ENCODE data around the gene GRIK2.

Gene GRIK2

DNA sequence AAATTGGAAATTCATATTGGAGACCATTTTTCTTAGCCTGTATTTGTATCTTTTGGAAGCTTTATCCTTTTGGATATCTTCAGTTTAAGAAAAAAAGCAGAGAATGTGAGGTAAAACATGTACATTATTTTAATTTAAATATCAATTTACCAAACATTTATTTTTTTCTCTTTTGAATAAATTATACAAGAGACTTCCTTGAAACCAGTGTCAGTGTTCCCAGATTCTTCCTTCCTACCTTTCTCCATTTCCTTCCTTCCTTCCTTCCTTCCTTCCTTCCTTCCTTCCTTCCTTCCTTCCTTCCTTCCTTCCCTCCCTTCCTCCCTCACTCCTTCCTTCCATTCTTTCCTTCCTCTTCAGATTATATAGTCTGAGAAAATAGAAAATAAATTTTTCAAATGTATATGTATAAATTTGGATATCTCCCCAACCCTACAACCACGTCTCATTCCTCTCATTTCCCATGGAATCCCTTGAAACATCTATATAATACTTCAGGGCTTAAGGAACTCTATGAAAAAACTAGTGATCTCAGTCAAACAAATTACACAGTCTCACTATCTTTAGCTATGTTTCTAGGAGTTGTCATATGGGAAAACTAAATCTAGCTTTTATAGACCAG lies 528.4 kb downstream of the GRIK2 start:
- DNase-seq: no peak

- peak; percentile 39 for DNase-seq
Measured at GRCh38 chr6:101926149-101926925, 532.8 kb downstream of the GRIK2 start.

GRCh38 chr6:101931766-101932165 lies 538.3 kb downstream of the GRIK2 start:
- no peak for DNase-seq

DNA sequence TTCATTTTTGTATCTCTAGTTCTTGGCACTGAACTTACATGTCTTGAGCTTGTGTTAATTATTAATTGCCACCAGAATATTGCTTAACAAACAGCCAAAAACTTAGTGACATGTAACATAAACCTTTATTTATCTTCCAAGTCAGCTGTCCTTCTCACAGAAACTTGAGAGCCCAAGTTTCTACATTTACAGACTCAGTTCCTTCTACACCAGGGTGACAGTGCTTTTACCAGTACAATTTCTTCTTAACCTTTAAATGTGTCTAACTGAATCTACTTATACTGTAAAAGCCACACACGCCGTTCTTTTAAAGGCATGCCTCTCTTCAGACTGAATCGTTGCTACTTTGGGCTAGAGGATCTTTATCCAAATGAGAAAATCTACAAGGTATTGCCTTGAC lies 539.2 kb downstream of the GRIK2 start:
- no peak for DNase-seq

- peak; percentile 61 for DNase-seq
Measured at GRCh38 chr6:101935732-101936131, 542.2 kb downstream of the GRIK2 start.

- DNase-seq: peak; percentile 86
Measured at GRCh38 chr6:101936516-101936915, 543.0 kb downstream of the GRIK2 start.

- DNase-seq: peak; percentile 41
Measured at GRCh38 chr6:101937108-101937507, 543.6 kb downstream of the GRIK2 start.

- DNase-seq: no peak
Measured at GRCh38 chr6:101940391-101940790, 546.9 kb downstream of the GRIK2 start.

DNA sequence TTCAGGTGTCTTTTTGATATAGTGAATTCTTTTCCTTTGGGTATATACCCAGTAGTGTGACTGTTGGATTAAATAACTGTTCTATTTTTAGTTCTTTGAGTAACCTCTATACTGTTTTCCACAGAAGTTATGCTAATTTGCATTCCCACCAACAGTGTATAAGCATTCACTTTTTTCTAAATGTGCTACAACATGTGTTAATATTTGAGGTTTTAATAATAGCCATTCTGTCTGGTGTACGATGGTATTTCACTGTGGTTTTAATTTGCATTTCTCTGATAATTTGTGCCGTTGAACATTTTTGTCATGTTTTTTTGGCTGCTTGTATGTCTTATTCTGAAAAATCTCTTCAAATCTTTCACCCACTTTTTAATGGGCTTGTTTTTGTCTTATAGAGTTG lies 563.5 kb downstream of the GRIK2 start:
- no peak for DNase-seq

DNA sequence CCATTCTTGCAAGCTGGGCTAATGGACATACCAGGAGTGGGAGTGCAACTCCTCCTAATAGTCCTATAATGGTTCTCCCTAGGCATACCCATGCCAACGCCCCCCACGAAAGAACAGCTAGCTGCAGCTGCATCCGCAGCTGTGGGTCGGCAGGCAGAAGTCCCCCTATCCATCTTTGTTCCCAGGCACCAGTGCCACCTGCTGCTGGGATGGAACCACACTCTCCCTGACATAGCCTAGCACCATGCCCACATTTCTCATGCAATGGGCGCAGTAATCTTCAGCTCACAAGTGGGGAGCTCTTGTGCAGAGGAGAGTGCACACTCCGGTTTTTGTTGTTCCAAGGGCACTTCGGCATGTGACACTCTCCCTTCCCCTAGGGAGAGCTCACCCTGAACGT lies 567.8 kb downstream of the GRIK2 start:
- DNase-seq: no peak

GRCh38 chr6:101980924-101981323 lies 587.4 kb downstream of the GRIK2 start:
- DNase-seq: no peak

- DNase-seq: no peak
Measured at GRCh38 chr6:101986476-101986875, 593.0 kb downstream of the GRIK2 start.

DNA sequence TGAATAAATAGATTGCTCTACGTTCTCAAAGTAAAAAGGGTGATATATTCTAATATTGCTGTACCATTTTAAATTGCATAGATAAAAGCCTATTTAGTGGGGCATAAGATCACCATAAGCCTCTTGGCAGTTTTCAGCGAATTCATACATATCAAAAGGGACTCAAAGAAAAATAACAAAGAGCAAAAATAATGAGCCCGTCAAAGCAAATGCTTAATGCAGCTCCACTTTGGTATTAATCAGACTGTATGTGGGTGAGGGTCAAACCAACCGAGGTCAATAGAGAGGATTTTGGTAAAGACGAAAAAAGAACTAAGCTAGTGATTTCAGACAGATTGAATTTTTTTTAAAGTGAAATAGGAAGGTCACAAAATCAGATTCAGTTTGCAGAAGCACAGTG lies 598.8 kb downstream of the GRIK2 start:
- DNase-seq: no peak

- no peak for DNase-seq
Measured at GRCh38 chr6:101994521-101994920, 601.0 kb downstream of the GRIK2 start.

- DNase-seq: no peak
Measured at GRCh38 chr6:102015431-102015830, 621.9 kb downstream of the GRIK2 start.

- DNase-seq: no peak
Measured at GRCh38 chr6:102022281-102022680, 628.8 kb downstream of the GRIK2 start.

DNA sequence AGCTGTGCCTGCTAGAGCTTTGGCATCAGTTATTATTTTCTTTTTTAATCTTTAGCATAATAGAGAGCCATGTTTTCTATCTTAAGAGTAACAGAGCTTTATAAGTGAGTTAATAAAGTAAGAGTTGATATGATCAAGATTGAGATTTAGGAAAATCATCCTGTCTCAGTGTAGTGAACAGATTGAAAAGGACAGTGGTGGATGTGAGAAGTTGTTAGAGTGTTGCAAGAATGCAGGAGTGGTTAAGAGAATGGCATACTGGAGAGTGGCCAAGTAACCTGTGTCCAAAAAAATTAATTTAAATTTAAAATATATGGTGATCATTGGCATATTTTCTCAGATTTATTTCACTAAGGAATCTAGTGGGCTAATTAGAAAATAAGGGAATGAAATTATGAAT lies 629.3 kb downstream of the GRIK2 start:
- no peak for DNase-seq

- DNase-seq: no peak
Measured at GRCh38 chr6:102023977-102024657, 630.6 kb downstream of the GRIK2 start.

- no peak for DNase-seq
Measured at GRCh38 chr6:102026649-102027048, 633.1 kb downstream of the GRIK2 start.

DNA sequence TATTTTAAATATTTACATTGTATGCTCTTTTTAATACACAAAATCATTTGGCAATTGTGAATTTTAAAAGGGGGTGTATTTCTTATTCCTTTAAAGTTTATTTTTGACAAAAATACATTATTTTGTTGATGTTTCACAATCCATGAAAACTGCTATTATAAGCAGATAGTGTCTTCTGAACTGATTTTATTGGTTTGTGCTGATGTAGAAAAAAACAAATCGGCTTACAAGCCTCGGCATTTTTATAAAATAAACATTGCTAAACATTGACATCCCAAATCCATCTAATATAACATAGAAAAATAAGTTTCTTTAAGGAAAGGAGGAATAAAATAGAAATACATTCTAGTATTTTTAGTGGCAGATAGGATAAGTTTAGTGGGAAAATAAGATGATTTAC lies 634.7 kb downstream of the GRIK2 start:
- DNase-seq: no peak

- DNase-seq: no peak
Measured at GRCh38 chr6:102038964-102039363, 645.5 kb downstream of the GRIK2 start.

GRCh38 chr6:102039441-102039840 lies 645.9 kb downstream of the GRIK2 start:
- no peak for DNase-seq

- DNase-seq: no peak
Measured at GRCh38 chr6:102051001-102051400, 657.5 kb downstream of the GRIK2 start.

DNA sequence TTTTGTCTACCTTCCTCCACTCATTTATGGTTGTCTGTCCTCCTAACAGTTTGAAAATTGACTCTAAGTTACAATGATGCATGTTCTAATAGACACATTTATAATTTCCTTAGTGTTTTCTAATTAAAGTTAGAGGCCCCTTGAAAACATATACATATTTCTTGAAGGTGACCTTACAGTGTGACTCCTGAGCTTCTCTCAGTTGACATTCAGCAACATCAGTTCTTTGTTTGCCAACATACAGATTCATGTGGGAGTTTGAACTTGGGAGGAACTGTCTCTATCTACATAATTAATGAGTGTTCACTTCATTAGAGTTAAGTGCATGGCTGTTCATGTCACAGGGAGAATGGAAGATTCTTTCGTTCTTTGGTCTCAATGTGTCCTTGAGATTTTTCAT lies 658.2 kb downstream of the GRIK2 start:
- no peak for DNase-seq

All from NCI-H446 treated with DMSO at 0.1 percent for 48 hours (cell line).